Activated naive CD8-positive, alpha-beta T cell treated with anti-CD3 and anti-CD28 coated beads, Interleukin-2, amount 50 U/mL, for 24 hours (primary cell): ENCODE results near the gene TMOD1.

Source experiments
- ATAC-seq: fragments of 150-1000 bp; cut with Tn5 transposase; one replicate; pipeline ENCODE4 v1.10.0; 2021
- DNase-seq: peaks from one replicate; pipeline ENCODE4 v3.0.0; 2021
- H3K27ac Mint-ChIP-seq: one replicate; pipeline ENCODE4 v1.8.0; 2021; ENCODE audit warnings: mild to moderate bottlenecking, mixed read lengths
- H3K27me3 Mint-ChIP-seq: one replicate; pipeline ENCODE4 v1.8.0; 2021; ENCODE audit warnings: mixed read lengths
- H3K36me3 Mint-ChIP-seq: one replicate; pipeline ENCODE4 v1.8.0; 2021; ENCODE audit warnings: low read depth, mixed read lengths
- H3K4me1 Mint-ChIP-seq: one replicate; pipeline ENCODE4 v1.8.0; 2021; ENCODE audit warnings: mixed read lengths
- H3K4me3 Mint-ChIP-seq: one replicate; pipeline ENCODE4 v1.8.0; 2021; ENCODE audit warnings: mild to moderate bottlenecking, moderate library complexity, mixed read lengths
- H3K9me3 Mint-ChIP-seq: one replicate; pipeline ENCODE4 v1.8.0; 2021; ENCODE audit warnings: mixed read lengths

The TMOD1 gene

GRCh38 chr9:97556036-97556720 lies 54.7 kb downstream of the TMOD1 start:
- Mint-ChIP-seq H3K4me1 (peaks cover 6% of the 10 kb centered on the region), H3K27me3 (peaks cover 15% of the 10 kb centered on the region), H3K9me3 (no peaks in the 10 kb centered on the region), H3K4me3 (no peak overlapping the region), H3K36me3 (no peaks in the 10 kb centered on the region), H3K27ac (no peak overlapping the region)
- ATAC-seq, result no peak
- DNase-seq, result no peak

- Mint-ChIP-seq H3K9me3 (no peaks in the 10 kb centered on the region), H3K4me3 (no peak overlapping the region), H3K27ac (no peak overlapping the region), H3K4me1 (peaks cover 6% of the 10 kb centered on the region), H3K36me3 (no peaks in the 10 kb centered on the region), H3K27me3 (peaks cover 15% of the 10 kb centered on the region)
- DNase-seq (no peak), ATAC-seq (no peak)
Observed at GRCh38 chr9:97556721-97557605, 55.5 kb downstream of the TMOD1 start.

- Mint-ChIP-seq H3K9me3 (no peaks in the 10 kb centered on the region), H3K4me3 (no peak overlapping the region), H3K27ac (no peak overlapping the region), H3K27me3 (peaks cover 15% of the 10 kb centered on the region), H3K4me1 (peaks cover 6% of the 10 kb centered on the region), H3K36me3 (no peaks in the 10 kb centered on the region)
- DNase-seq (no peak), ATAC-seq (no peak)
Observed at GRCh38 chr9:97557606-97558095, 56.2 kb downstream of the TMOD1 start.

GRCh38 chr9:97558701-97559101 lies 57.2 kb downstream of the TMOD1 start:
- Mint-ChIP-seq H3K27ac (no peak overlapping the region), H3K4me3 (no peak overlapping the region), H3K9me3 (no peaks in the 10 kb centered on the region), H3K36me3 (no peaks in the 10 kb centered on the region), H3K27me3 (peaks cover 15% of the 10 kb centered on the region), H3K4me1 (peaks cover 6% of the 10 kb centered on the region)
- no peak for ATAC-seq
- no peak for DNase-seq

GRCh38 chr9:97559111-97559514 lies 57.6 kb downstream of the TMOD1 start:
- Mint-ChIP-seq H3K36me3 (no peaks in the 10 kb centered on the region), H3K27me3 (peaks cover 14% of the 10 kb centered on the region), H3K4me1 (peaks cover 6% of the 10 kb centered on the region), H3K27ac (no peak overlapping the region), H3K4me3 (no peak overlapping the region), H3K9me3 (no peaks in the 10 kb centered on the region)
- ATAC-seq (peak; percentile 42), DNase-seq (no peak)

- H3K4me1 Mint-ChIP-seq, result peaks cover 6% of the 10 kb centered on the region
- no peaks in the 10 kb centered on the region for H3K36me3 Mint-ChIP-seq
- H3K27ac Mint-ChIP-seq, result no peak overlapping the region
- no peaks in the 10 kb centered on the region for H3K9me3 Mint-ChIP-seq
- peaks cover 13% of the 10 kb centered on the region for H3K27me3 Mint-ChIP-seq
- DNase-seq, result no peak
- no peak for ATAC-seq
- no peak overlapping the region for H3K4me3 Mint-ChIP-seq
Observed at GRCh38 chr9:97560154-97560553, 58.7 kb downstream of the TMOD1 start.

- DNase-seq (no peak), ATAC-seq (no peak)
- H3K4me3 Mint-ChIP-seq, result no peak overlapping the region
- H3K9me3 Mint-ChIP-seq, result no peaks in the 10 kb centered on the region
- H3K36me3 Mint-ChIP-seq, result no peaks in the 10 kb centered on the region
- peaks cover 6% of the 10 kb centered on the region for H3K4me1 Mint-ChIP-seq
- peaks cover 13% of the 10 kb centered on the region for H3K27me3 Mint-ChIP-seq
- no peak overlapping the region for H3K27ac Mint-ChIP-seq
Observed at GRCh38 chr9:97560851-97561250, 59.4 kb downstream of the TMOD1 start.

GRCh38 chr9:97561501-97561900 lies 60.0 kb downstream of the TMOD1 start:
- peaks cover 6% of the 10 kb centered on the region for H3K4me1 Mint-ChIP-seq
- no peaks in the 10 kb centered on the region for H3K36me3 Mint-ChIP-seq
- no peak overlapping the region for H3K4me3 Mint-ChIP-seq
- H3K27me3 Mint-ChIP-seq, result peaks cover 10% of the 10 kb centered on the region
- DNase-seq, result no peak
- ATAC-seq, result no peak
- H3K27ac Mint-ChIP-seq, result no peak overlapping the region
- H3K9me3 Mint-ChIP-seq, result no peaks in the 10 kb centered on the region

- no peak for DNase-seq
- no peak for ATAC-seq
- H3K36me3 Mint-ChIP-seq, result no peaks in the 10 kb centered on the region
- H3K9me3 Mint-ChIP-seq, result no peaks in the 10 kb centered on the region
- H3K27me3 Mint-ChIP-seq, result peaks cover 7% of the 10 kb centered on the region
- no peak overlapping the region for H3K27ac Mint-ChIP-seq
- H3K4me3 Mint-ChIP-seq, result no peak overlapping the region
- peaks cover 6% of the 10 kb centered on the region for H3K4me1 Mint-ChIP-seq
Observed at GRCh38 chr9:97562542-97562941, 61.1 kb downstream of the TMOD1 start.

- no peak overlapping the region for H3K27ac Mint-ChIP-seq
- H3K36me3 Mint-ChIP-seq, result no peaks in the 10 kb centered on the region
- no peak for ATAC-seq
Observed at GRCh38 chr9:97563458-97564135, 62.1 kb downstream of the TMOD1 start.

GRCh38 chr9:97564291-97565175 lies 63.1 kb downstream of the TMOD1 start:
- H3K9me3 Mint-ChIP-seq, result no peaks in the 10 kb centered on the region
- DNase-seq (no peak), ATAC-seq (no peak)
- no peaks in the 10 kb centered on the region for H3K36me3 Mint-ChIP-seq
- peaks cover 5% of the 10 kb centered on the region for H3K4me1 Mint-ChIP-seq
- no peak overlapping the region for H3K27ac Mint-ChIP-seq
- H3K27me3 Mint-ChIP-seq, result peaks cover 6% of the 10 kb centered on the region
- H3K4me3 Mint-ChIP-seq, result no peak overlapping the region

More at GRCh38 chr9:97563458-97564135, 62.1 kb downstream of the TMOD1 start:
- Mint-ChIP-seq H3K4me3 (no peak overlapping the region), H3K27me3 (peaks cover 7% of the 10 kb centered on the region), H3K9me3 (no peaks in the 10 kb centered on the region), H3K4me1 (peaks cover 10% of the 10 kb centered on the region)
- DNase-seq, result no peak

- peaks cover 4% of the 10 kb centered on the region for H3K27me3 Mint-ChIP-seq
- no peaks in the 10 kb centered on the region for H3K9me3 Mint-ChIP-seq
- peaks cover 4% of the 10 kb centered on the region for H3K4me1 Mint-ChIP-seq
- no peak overlapping the region for H3K4me3 Mint-ChIP-seq
- H3K36me3 Mint-ChIP-seq, result no peaks in the 10 kb centered on the region
- H3K27ac Mint-ChIP-seq, result no peak overlapping the region
- ATAC-seq, result no peak
- no peak for DNase-seq
Observed at GRCh38 chr9:97565262-97565661, 63.8 kb downstream of the TMOD1 start.

GRCh38 chr9:97567182-97567893 lies 65.9 kb downstream of the TMOD1 start:
- Mint-ChIP-seq H3K4me1 (peaks cover 4% of the 10 kb centered on the region), H3K4me3 (no peak overlapping the region), H3K27me3 (peaks cover 4% of the 10 kb centered on the region), H3K27ac (no peak overlapping the region), H3K36me3 (no peaks in the 10 kb centered on the region), H3K9me3 (no peaks in the 10 kb centered on the region)
- ATAC-seq (no peak), DNase-seq (no peak)
